Measurements from ENCODE around the gene PMM2. TPM values are rescaled to one million over a fixed set of nuclear protein-coding genes. Genes with fewer than 3 reads are reported as not detected.

PMM2 gene
- total RNA-seq, 1 donor from 2014 or later = 22.2 TPM

DNA sequence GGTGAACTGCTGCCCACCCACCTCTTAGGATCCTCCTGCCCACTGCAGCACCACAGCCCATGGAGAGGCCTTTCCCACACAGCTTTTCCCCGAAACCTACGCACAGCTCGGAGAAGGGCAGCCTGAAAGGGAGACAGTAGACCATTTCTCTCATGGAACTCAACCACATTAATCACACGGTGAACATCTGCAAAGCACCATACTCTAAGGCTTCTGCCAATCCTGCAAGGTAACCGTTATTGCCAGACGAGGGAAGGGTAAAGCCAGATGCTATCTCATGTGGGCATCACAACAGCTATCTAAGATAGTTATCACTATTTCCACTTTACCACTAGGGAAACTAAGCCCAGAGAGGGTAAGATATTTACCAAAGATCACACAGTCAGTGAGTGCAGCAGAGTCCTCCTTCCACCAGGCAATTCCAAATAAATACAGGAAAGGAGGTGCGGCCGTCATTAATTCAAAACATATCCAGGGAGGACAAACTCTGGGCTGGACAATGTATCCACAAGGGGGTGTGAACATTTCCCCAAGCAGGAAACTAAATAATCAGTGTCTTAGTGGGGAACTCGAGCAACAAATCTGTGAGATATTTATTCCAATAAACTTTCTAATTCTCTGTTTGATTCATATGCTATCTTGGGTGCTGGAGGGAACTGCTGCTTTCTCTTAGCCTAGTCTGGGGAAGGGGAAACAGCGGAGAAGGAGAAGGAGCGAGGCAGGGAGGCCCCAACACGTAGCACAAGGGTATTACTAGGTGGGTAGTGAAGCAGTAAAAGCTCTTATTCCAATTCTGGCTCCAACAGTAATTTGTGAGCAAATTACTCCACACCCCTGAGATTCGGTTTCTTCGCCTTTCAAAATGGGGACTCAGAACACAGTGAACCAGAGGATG lies 923 bp upstream of the PMM2 start:
- Mint-ChIP-seq H3K4me1 (peaks cover 29% of the 10 kb centered on the region), H3K4me3 (peak overlapping the region; percentile 95), H3K9me3 (no peaks in the 10 kb centered on the region), H3K27ac (peak overlapping the region; percentile 87), H3K36me3 (no peaks in the 10 kb centered on the region), H3K27me3 (ENCODE audit: insufficient read depth, low read depth) (no peaks in the 10 kb centered on the region)
- no peak for DNase-seq (ENCODE audit: low spot score)
- H3K79me2 ChIP-seq (ENCODE audit: low read depth) = peaks cover 61% of the 10 kb centered on the region
- TF ChIP-seq, protein P1, sequence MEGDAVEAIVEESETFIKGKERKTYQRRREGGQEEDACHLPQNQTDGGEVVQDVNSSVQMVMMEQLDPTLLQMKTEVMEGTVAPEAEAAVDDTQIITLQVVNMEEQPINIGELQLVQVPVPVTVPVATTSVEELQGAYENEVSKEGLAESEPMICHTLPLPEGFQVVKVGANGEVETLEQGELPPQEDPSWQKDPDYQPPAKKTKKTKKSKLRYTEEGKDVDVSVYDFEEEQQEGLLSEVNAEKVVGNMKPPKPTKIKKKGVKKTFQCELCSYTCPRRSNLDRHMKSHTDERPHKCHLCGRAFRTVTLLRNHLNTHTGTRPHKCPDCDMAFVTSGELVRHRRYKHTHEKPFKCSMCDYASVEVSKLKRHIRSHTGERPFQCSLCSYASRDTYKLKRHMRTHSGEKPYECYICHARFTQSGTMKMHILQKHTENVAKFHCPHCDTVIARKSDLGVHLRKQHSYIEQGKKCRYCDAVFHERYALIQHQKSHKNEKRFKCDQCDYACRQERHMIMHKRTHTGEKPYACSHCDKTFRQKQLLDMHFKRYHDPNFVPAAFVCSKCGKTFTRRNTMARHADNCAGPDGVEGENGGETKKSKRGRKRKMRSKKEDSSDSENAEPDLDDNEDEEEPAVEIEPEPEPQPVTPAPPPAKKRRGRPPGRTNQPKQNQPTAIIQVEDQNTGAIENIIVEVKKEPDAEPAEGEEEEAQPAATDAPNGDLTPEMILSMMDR (IDR thresholded peaks at IDR 0.05) = no peak
- TF ChIP-seq EZH2phosphoT487 (IDR thresholded peaks at IDR 0.05) (no peak), EZH2 (IDR thresholded peaks at IDR 0.05) (no peak)
- peak overlapping the region; percentile 71 for H3K4me3 ChIP-seq
- H3K27ac ChIP-seq = no peak overlapping the region
- no peaks in the 10 kb centered on the region for H3K4me1 ChIP-seq
- no peak overlapping the region for H2AFZ ChIP-seq (replicated peaks)
- H3F3A ChIP-seq (ENCODE audit: low read depth) = no peaks in the 10 kb centered on the region
- H3K27me3 ChIP-seq = no peaks in the 10 kb centered on the region
- no peaks in the 10 kb centered on the region for H3K36me3 ChIP-seq
- H3K9ac ChIP-seq = peak overlapping the region; percentile 65
- peaks cover 5% of the 10 kb centered on the region for H4K20me1 ChIP-seq (ENCODE audit: low read depth)
- no peaks in the 10 kb centered on the region for H3K9me3 ChIP-seq (ENCODE audit: low read depth)
- H3K4me2 ChIP-seq = peak overlapping the region; percentile 98

DNA sequence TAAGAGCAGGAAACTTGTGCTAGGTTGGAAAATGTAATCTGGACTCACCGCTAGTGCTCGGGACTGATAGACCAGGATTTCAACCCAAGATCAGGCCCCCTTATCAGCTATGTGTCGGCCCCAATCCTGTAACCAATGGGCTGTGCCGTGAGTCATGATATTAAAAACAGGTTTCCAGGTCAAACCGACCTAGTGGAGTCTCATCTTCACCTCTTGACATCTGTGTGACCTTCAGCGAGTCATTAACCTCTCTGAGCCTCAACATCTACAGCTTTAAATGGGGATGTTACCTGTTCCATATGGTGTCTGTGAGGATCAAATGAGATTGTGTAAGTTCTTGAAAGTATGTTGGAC lies 512 bp downstream of the PMM2 start:
- H3F3A ChIP-seq (ENCODE audit: low read depth) = no peaks in the 10 kb centered on the region
- H3K4me3 Mint-ChIP-seq = peak overlapping the region; percentile 95
- peak overlapping the region; percentile 98 for H3K4me2 ChIP-seq
- no peak overlapping the region for H3K27ac ChIP-seq
- H3K36me3 Mint-ChIP-seq = peaks cover 5% of the 10 kb centered on the region
- H3K9me3 Mint-ChIP-seq = no peaks in the 10 kb centered on the region
- H3K4me1 Mint-ChIP-seq = peaks cover 20% of the 10 kb centered on the region
- H3K4me1 ChIP-seq = no peaks in the 10 kb centered on the region
- no peaks in the 10 kb centered on the region for H3K36me3 ChIP-seq
- H3K9ac ChIP-seq = peak overlapping the region; percentile 65
- TF ChIP-seq, protein P1 (IDR thresholded peaks at IDR 0.05) = no peak
- TF ChIP-seq EZH2 (IDR thresholded peaks at IDR 0.05) (no peak), EZH2phosphoT487 (IDR thresholded peaks at IDR 0.05) (no peak)
- peak overlapping the region; percentile 83 for H2AFZ ChIP-seq (replicated peaks)
- no peaks in the 10 kb centered on the region for H3K27me3 Mint-ChIP-seq (ENCODE audit: insufficient read depth, low read depth)
- no peaks in the 10 kb centered on the region for H3K9me3 ChIP-seq (ENCODE audit: low read depth)
- H3K27ac Mint-ChIP-seq = no peak overlapping the region
- peaks cover 61% of the 10 kb centered on the region for H3K79me2 ChIP-seq (ENCODE audit: low read depth)
- peaks cover 5% of the 10 kb centered on the region for H4K20me1 ChIP-seq (ENCODE audit: low read depth)
- H3K4me3 ChIP-seq = peak overlapping the region; percentile 71
- no peak for DNase-seq (ENCODE audit: low spot score)
- H3K27me3 ChIP-seq = no peaks in the 10 kb centered on the region

DNA sequence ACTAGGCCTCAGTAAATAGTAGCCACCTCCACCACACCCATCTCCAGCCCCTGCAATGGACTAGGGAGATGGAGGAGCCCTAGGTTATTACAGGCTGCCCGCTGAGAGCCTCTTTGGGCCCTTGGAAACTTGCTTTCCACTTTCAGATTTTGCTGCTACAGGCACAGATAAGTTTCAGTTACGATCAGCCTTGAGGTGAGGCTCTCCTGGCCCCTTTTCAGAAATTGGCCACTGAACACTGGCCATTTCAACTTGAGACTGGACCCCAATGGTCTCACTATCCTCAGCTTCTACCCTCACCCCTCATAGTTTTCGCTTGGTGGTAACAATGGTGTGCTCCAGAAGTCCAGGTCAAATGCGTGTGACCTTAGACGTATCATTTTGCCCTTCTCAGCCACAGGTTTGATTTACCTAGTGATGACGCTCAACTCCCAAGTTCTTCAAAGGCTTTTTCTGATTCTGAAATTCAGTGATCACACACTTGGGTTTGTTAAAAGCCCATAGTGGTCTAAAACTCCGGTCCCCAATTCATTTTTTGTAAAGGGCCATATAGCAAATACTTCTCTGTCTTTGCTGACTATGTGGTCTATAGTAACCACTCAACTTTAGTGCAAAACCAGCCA lies 1.0 kb downstream of the PMM2 start:
- Mint-ChIP-seq H3K27me3 (ENCODE audit: insufficient read depth, low read depth) (no peaks in the 10 kb centered on the region), H3K4me3 (peak overlapping the region; percentile 95), H3K9me3 (no peaks in the 10 kb centered on the region), H3K36me3 (peaks cover 7% of the 10 kb centered on the region), H3K27ac (no peak overlapping the region), H3K4me1 (peaks cover 20% of the 10 kb centered on the region)
- Histone ChIP-seq H3K9ac (peak overlapping the region; percentile 65), H3K4me1 (no peaks in the 10 kb centered on the region), H3K36me3 (no peaks in the 10 kb centered on the region), H2AFZ (replicated peaks) (no peak overlapping the region), H3K4me3 (peak overlapping the region; percentile 71), H3K79me2 (ENCODE audit: low read depth) (peaks cover 61% of the 10 kb centered on the region), H3K27ac (no peak overlapping the region), H3K9me3 (ENCODE audit: low read depth) (no peaks in the 10 kb centered on the region), H3K27me3 (no peaks in the 10 kb centered on the region), H4K20me1 (ENCODE audit: low read depth) (peaks cover 5% of the 10 kb centered on the region), H3K4me2 (peak overlapping the region; percentile 98), H3F3A (ENCODE audit: low read depth) (no peaks in the 10 kb centered on the region)
- DNase-seq (ENCODE audit: low spot score) = no peak
- TF ChIP-seq, protein P1 (IDR thresholded peaks at IDR 0.05) = no peak
- TF ChIP-seq EZH2phosphoT487 (IDR thresholded peaks at IDR 0.05) (no peak), EZH2 (IDR thresholded peaks at IDR 0.05) (no peak)

All from neural progenitor cell (in vitro differentiated cells).